SU-DHL-6 (cell line): ENCODE results near the gene ARMC8.

ENCODE experiments used
- H2AFZ ChIP-seq: fragments of 200-600 bp; sonication (generic); 2 replicates; pipeline ENCODE4 v1.6.1; 2014; ENCODE audit warnings: low read depth, mild to moderate bottlenecking, moderate library complexity, mixed read lengths, antibody characterized with exemption, low read length; ENCODE audit not compliant: severe bottlenecking
- H3F3A ChIP-seq: fragments of 200-600 bp; shearing (Covaris generic); 2 replicates; pipeline ENCODE4 v1.6.0; 2016; ENCODE audit warnings: antibody characterized with exemption, mild to moderate bottlenecking; ENCODE audit not compliant: insufficient read depth
- H3K27ac ChIP-seq: fragments of 200-600 bp; sonication (generic); 2 replicates; pipeline ENCODE4 v1.5.1; 2016; ENCODE audit warnings: low read depth, mild to moderate bottlenecking, low read length, moderate library complexity, mixed read lengths
- H3K27me3 ChIP-seq: fragments of 200-600 bp; sonication (generic), shearing (Covaris generic); 2 replicates; pipeline ENCODE4 v1.6.0; 2014; ENCODE audit warnings: mild to moderate bottlenecking, low read length
- H3K36me3 ChIP-seq: fragments of 200-600 bp; sonication (generic); 2 replicates; pipeline ENCODE4 v1.6.1; 2014; ENCODE audit warnings: mild to moderate bottlenecking, low read length, mixed read lengths
- H3K4me2 ChIP-seq: fragments of 300-600, 200-600 bp; shearing (Covaris generic), sonication (generic); 2 replicates; pipeline ENCODE4 v1.6.0; 2014; ENCODE audit warnings: low read length, low read depth, mild to moderate bottlenecking; ENCODE audit not compliant: poor library complexity, severe bottlenecking
- H3K4me3 ChIP-seq: fragments of 200-600 bp; sonication (generic); 2 replicates; pipeline ENCODE4 v1.5.1; 2014; ENCODE audit warnings: antibody characterized with exemption, low read length, mild to moderate bottlenecking, mixed read lengths; ENCODE audit not compliant: insufficient read depth, poor library complexity, severe bottlenecking
- H3K79me2 ChIP-seq: fragments of 200-600 bp; sonication (generic); 2 replicates; pipeline ENCODE4 v1.6.1; 2014; ENCODE audit warnings: mild to moderate bottlenecking, low read length, moderate library complexity; ENCODE audit not compliant: insufficient read depth
- H3K9ac ChIP-seq: fragments of 200-600 bp; sonication (generic); 2 replicates; pipeline ENCODE4 v1.7.0; 2014; ENCODE audit warnings: mild to moderate bottlenecking, low read length
- H3K9me2 ChIP-seq: fragments of 200-600 bp; sonication (generic); replicated peaks from 2 replicates; pipeline ENCODE4 v1.6.1; 2014; ENCODE audit warnings: low read length; ENCODE audit not compliant: insufficient read depth
- H3K9me3 ChIP-seq: fragments of 200-600 bp; sonication (generic); 2 replicates; pipeline ENCODE4 v1.6.1; 2014; ENCODE audit warnings: low read length, mixed read lengths; ENCODE audit not compliant: insufficient read depth
- H4K20me1 ChIP-seq: fragments of 200-600 bp; sonication (generic); 2 replicates; pipeline ENCODE4 v1.6.1; 2014; ENCODE audit warnings: low read depth, mild to moderate bottlenecking, antibody characterized with exemption, low read length, moderate library complexity, mixed read lengths
- EZH2phosphoT487 ChIP-seq: fragments of 200-600 bp; sonication (generic), shearing (Covaris generic); conservative IDR thresholded peaks from 2 replicates; pipeline ENCODE4 v1.6.1; 2018; ENCODE audit warnings: mild to moderate bottlenecking, antibody characterized with exemption, low read length, moderate library complexity, mixed read lengths
- TF ChIP-seq, protein P1 (sequence below): fragments of 200-600 bp; sonication (generic); IDR thresholded peaks from one replicate; pipeline ENCODE4 v1.5.1; 2017; ENCODE audit warnings: antibody characterized with exemption, mild to moderate bottlenecking, low read length, moderate library complexity; ENCODE audit not compliant: insufficient read depth, poor library complexity, severe bottlenecking

ARMC8 gene

DNA sequence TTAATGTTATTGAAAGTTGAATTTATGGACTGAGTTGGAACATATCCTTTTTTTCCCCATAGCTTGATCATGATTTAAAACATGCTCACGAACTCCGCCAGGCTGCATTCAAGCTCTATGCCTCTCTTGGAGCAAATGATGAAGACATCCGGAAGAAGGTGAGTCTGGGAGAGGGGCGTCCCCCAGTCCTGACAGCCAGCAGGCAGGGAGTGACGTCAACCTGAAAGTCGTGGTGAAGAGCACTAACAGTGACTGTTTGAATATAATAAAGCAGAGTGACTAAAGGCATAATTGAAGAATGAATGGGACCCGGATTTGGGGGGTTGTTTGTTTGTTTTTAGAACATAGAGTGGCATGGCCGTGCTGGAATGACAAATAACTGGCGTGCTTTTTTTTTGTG, 57.9 kb downstream of the ARMC8 start:
- TF ChIP-seq, protein P1, sequence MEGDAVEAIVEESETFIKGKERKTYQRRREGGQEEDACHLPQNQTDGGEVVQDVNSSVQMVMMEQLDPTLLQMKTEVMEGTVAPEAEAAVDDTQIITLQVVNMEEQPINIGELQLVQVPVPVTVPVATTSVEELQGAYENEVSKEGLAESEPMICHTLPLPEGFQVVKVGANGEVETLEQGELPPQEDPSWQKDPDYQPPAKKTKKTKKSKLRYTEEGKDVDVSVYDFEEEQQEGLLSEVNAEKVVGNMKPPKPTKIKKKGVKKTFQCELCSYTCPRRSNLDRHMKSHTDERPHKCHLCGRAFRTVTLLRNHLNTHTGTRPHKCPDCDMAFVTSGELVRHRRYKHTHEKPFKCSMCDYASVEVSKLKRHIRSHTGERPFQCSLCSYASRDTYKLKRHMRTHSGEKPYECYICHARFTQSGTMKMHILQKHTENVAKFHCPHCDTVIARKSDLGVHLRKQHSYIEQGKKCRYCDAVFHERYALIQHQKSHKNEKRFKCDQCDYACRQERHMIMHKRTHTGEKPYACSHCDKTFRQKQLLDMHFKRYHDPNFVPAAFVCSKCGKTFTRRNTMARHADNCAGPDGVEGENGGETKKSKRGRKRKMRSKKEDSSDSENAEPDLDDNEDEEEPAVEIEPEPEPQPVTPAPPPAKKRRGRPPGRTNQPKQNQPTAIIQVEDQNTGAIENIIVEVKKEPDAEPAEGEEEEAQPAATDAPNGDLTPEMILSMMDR, result no peak
- no peak for TF ChIP-seq EZH2phosphoT487
- H3K27me3 ChIP-seq, result no peaks in the 10 kb centered on the region
- no peaks in the 10 kb centered on the region for H4K20me1 ChIP-seq
- no peak overlapping the region for H3K9ac ChIP-seq
- H3K27ac ChIP-seq, result no peak overlapping the region
- no peaks in the 10 kb centered on the region for H3K9me3 ChIP-seq
- no peaks in the 10 kb centered on the region for H3K79me2 ChIP-seq
- H3K9me2 ChIP-seq, result no peaks in the 10 kb centered on the region
- H3K4me2 ChIP-seq, result no peak overlapping the region
- H3K36me3 ChIP-seq, result peaks cover 22% of the 10 kb centered on the region
- no peaks in the 10 kb centered on the region for H3F3A ChIP-seq
- no peak overlapping the region for H3K4me3 ChIP-seq
- no peak overlapping the region for H2AFZ ChIP-seq

DNA sequence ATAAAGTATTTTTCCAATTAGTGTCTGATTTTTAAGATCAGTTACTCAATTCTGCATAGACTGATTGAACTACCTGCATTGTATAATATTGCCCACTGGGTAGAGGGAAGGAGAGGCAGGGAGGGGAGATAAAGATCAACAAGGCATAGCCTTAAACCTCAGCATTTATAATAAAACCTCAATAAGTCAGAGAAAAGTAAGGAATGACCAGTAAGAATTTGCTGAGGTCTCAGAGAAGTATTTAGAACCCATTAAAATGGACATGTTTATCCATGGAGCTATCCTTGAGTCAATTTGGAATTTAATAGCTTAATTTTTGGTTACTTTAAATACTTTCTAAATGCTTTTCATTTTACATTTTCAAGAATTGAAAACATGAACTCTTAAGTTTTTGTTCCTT, 62.5 kb downstream of the ARMC8 start:
- Histone ChIP-seq H2AFZ (no peak overlapping the region), H3K9me3 (no peaks in the 10 kb centered on the region), H3K27me3 (no peaks in the 10 kb centered on the region), H3K9me2 (no peaks in the 10 kb centered on the region), H3K36me3 (peaks cover 7% of the 10 kb centered on the region; the same call in 1 of the 2 replicates), H3K9ac (no peak overlapping the region), H3K4me3 (no peak overlapping the region), H3K4me2 (no peak overlapping the region), H4K20me1 (no peaks in the 10 kb centered on the region), H3K27ac (no peak overlapping the region), H3K79me2 (no peaks in the 10 kb centered on the region), H3F3A (no peaks in the 10 kb centered on the region)
- TF ChIP-seq, protein P1, result no peak
- no peak for TF ChIP-seq EZH2phosphoT487

DNA sequence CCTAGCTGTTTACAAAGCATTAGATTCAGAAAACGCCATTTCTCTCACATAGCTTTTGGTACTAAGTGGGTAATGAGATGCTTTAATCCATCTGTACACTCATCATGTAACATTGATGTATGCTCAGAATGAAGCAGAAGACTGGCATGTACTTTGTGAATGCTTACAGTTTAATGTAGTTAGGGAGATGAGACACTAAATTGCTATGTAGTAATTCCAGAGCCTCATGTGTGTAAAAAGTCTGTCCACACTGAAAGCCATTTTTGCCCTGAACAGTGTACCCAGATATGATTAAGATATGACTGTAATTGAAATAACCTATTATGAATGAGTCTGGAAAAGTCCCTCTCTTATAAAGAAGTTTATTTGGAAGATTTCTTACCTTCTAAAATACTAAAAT, 66.5 kb downstream of the ARMC8 start:
- no peaks in the 10 kb centered on the region for H4K20me1 ChIP-seq
- no peaks in the 10 kb centered on the region for H3K9me3 ChIP-seq
- no peak overlapping the region for H2AFZ ChIP-seq
- H3K27me3 ChIP-seq, result no peaks in the 10 kb centered on the region
- H3K4me3 ChIP-seq, result no peak overlapping the region
- no peak overlapping the region for H3K4me2 ChIP-seq
- H3K79me2 ChIP-seq, result no peaks in the 10 kb centered on the region
- H3F3A ChIP-seq, result no peaks in the 10 kb centered on the region
- no peaks in the 10 kb centered on the region for H3K36me3 ChIP-seq
- H3K27ac ChIP-seq, result no peak overlapping the region
- no peak overlapping the region for H3K9ac ChIP-seq
- H3K9me2 ChIP-seq, result no peaks in the 10 kb centered on the region
- TF ChIP-seq, protein P1, result no peak
- TF ChIP-seq EZH2phosphoT487, result no peak
